Heart left ventricle (tissue), 16 donors: Measurements from ENCODE around the gene MSH3. TPM values are rescaled to one million over a fixed set of nuclear protein-coding genes. Genes with fewer than 3 reads are reported as not detected.

ENCODE experiments used
- ATAC-seq, 4 donors: fragments of 200-7000 bp; cut with Tn5 transposase; one replicate each; pipeline ENCODE4 v1.9.1; 2020 to 2022; ENCODE audit warnings: moderate library complexity in 4 of 4, mild to moderate bottlenecking in 3 of 4, moderate number of reproducible peaks in 1 of 4
- DNase-seq, 5 donors: peaks; one replicate each; pipeline ENCODE4 v3.0.0-alpha.2; 2020
- H3K27ac ChIP-seq, 12 donors: fragments of 200-600 bp; sonication (generic) in 4 of 12; one replicate each; pipeline versions ENCODE4 v1.5.0 to v1.8.0; 2016 to 2022; ENCODE audit warnings: mild to moderate bottlenecking in 2 of 12
- H3K27me3 ChIP-seq, 9 donors: fragments of 200-600 bp; sonication (generic) in 2 of 9; one replicate each; pipeline versions ENCODE4 v1.5.1 to v1.8.0; 2016 to 2022; ENCODE audit warnings: mild to moderate bottlenecking in 3 of 9
- H3K36me3 ChIP-seq, 9 donors: fragments of 200-600 bp; sonication (generic) in 2 of 9; one replicate each; pipeline versions ENCODE4 v1.5.0 to v1.8.0; 2018 to 2022; ENCODE audit warnings: mild to moderate bottlenecking in 2 of 9
- H3K4me1 ChIP-seq, 12 donors: fragments of 200-600 bp; sonication (generic) in 4 of 12; one replicate each; pipeline versions ENCODE4 v1.5.0 to v1.8.0; 2016 to 2022; ENCODE audit warnings: mild to moderate bottlenecking in 3 of 12
- H3K4me3 ChIP-seq, 12 donors: fragments of 200-600 bp; sonication (generic) in 4 of 12; one replicate each; pipeline versions ENCODE4 v1.5.0 to v1.8.0; 2017 to 2022; ENCODE audit warnings: mild to moderate bottlenecking in 9 of 12, moderate library complexity in 4 of 12
- H3K9me3 ChIP-seq, 12 donors: fragments of 200-600 bp; sonication (generic) in 4 of 12; one replicate each; pipeline versions ENCODE4 v1.5.0 to v1.8.0; 2016 to 2022; ENCODE audit warnings: mild to moderate bottlenecking in 1 of 12
- POLR2A ChIP-seq, 2 donors: fragments of 450-650 bp; IDR thresholded peaks; one replicate each; pipeline ENCODE4 v1.6.1; 2017; ENCODE audit warnings: antibody characterized with exemption in 2 of 2, mild to moderate bottlenecking in 2 of 2, moderate library complexity in 2 of 2
- WGBS, 4 donors: extraction: QIAGEN DNeasy Blood & Tissue Kit in 2 of 4; methylation state at CpG; one replicate each; pipeline versions ENCODE4 v1.1.5 to v1.1.7; 2013 to 2018; 5-methylcytosine and 5-hydroxymethylcytosine counted together
- intact Hi-C, 10 donors: fragments of 100-400 bp; cut with DNase I; formaldehyde crosslinking; loops; one replicate each; pipeline versions ENCODE4 v1.11.1 to v1.14.2; 2022
- polyA plus RNA-seq, 2 donors: library from polyadenylated mRNA; stranded (reverse); fragments of 200-250 nt; gene quantifications; one replicate each; pipeline ENCODE4 v1.2.3, GENCODE V29; 2013
- total RNA-seq, 9 donors: library from RNA; depleted of rRNA in 2 of 9; stranded (reverse); fragments of >200 nt in 2 of 9; fragmentation: NEBNext Ultra II Directional in 3 of 9; extraction: Animal tissue kit (Norgen Biotek cat#: 25700) in 3 of 9; gene quantifications; one replicate each; pipeline versions ENCODE4 v1.1.0 to v1.2.4, GENCODE V29; 2016 to 2023
- TF ChIP-seq, protein P1 (sequence below), 12 donors: fragments of 200-600 bp; sonication (generic) in 4 of 12; IDR thresholded peaks; one replicate each; pipeline versions ENCODE4 v1.5.0 to v1.8.0; 2018 to 2022; ENCODE audit warnings: antibody characterized with exemption in 12 of 12, mild to moderate bottlenecking in 5 of 12
- donor health status: ischemic (EF 13 %, LVEDD 7.1; RV severe dilation, severe dysfunction).
- donor health status: healthy with polysubstance abuse.
- donor health status: DM: no; HTN: yes; CAD: no.
- donor health status: DM: no; HTN: no; CAD: no.
- donor health status: ischemic (EF 25% LVEDD 6.9; RV normal size, moderate dysfunction).
- donor health status: ischemic (EF 25% LVEDD 5.7; RV mildly dilated, moderate dysfunction).
- donor health status: healthy.
- donor health status: DM: yes; HTN: yes; CAD: no.
- donor health status: ischemic (EF 35%, LVEDD 5.7; RV mildly dilated, moderate dysfunction).
- donor health status: nonischemic (EF 11% LVEDD 7.7; RV severe dilation, severe dysfunction).
- donor health status: DM: yes; HTN: yes; CAD: no.
- donor health status: PGD.
- donor health status: ischemic (EF 29% LVEDD 5.4; RV normal size, mild dysfunction).
- donor health status: nonischemic (EF 23%, LVEDD 6.1; RV moderate dilation, normal function).

Gene MSH3
- total and polyA plus RNA-seq, 11 donors: 2.9 to 15.8 (median 8.4) TPM

DNA sequence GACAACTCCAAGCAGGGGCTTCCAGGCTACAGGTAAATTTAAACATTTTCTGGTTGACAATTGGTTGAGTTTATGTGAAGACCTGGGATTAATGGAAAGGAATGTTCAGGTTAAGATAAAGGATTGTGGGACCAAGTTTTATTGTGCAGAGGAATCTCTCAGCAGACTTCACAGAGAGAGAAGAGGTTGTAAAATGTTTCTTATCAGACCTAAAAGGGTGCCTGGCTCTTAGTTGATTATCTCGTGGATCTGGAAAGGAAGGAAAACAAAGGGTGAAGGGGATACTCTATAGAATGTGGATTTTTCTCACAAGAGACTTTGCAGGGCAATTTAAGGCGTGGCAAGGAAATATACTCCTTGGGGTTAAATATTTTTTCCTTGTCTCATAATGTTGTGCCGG lies 209.3 kb downstream of the MSH3 start:
- intact Hi-C loops: no loop called here
- no peak overlapping the region for H3K27ac ChIP-seq
- DNase-seq (no peak), ATAC-seq (no peak)
- peaks cover 0 to 5% (median 0%) of the 10 kb centered on the region in 12 donors for H3K9me3 ChIP-seq
- H3K4me3 ChIP-seq: no peak overlapping the region
- 76 to 83% (median 80%) methylated on average over 3 of the region's 3 CpGs for WGBS, 4 donors
- TF ChIP-seq, protein P1, sequence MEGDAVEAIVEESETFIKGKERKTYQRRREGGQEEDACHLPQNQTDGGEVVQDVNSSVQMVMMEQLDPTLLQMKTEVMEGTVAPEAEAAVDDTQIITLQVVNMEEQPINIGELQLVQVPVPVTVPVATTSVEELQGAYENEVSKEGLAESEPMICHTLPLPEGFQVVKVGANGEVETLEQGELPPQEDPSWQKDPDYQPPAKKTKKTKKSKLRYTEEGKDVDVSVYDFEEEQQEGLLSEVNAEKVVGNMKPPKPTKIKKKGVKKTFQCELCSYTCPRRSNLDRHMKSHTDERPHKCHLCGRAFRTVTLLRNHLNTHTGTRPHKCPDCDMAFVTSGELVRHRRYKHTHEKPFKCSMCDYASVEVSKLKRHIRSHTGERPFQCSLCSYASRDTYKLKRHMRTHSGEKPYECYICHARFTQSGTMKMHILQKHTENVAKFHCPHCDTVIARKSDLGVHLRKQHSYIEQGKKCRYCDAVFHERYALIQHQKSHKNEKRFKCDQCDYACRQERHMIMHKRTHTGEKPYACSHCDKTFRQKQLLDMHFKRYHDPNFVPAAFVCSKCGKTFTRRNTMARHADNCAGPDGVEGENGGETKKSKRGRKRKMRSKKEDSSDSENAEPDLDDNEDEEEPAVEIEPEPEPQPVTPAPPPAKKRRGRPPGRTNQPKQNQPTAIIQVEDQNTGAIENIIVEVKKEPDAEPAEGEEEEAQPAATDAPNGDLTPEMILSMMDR (IDR thresholded peaks at IDR 0.05): no peak
- TF ChIP-seq POLR2A (IDR thresholded peaks at IDR 0.05): no peak
- peaks cover 0 to 10% (median 0%) of the 10 kb centered on the region in 12 donors for H3K4me1 ChIP-seq
- no peaks in the 10 kb centered on the region for H3K27me3 ChIP-seq
- peaks cover 0 to 22% (median 10%) of the 10 kb centered on the region in 9 donors for H3K36me3 ChIP-seq

DNA sequence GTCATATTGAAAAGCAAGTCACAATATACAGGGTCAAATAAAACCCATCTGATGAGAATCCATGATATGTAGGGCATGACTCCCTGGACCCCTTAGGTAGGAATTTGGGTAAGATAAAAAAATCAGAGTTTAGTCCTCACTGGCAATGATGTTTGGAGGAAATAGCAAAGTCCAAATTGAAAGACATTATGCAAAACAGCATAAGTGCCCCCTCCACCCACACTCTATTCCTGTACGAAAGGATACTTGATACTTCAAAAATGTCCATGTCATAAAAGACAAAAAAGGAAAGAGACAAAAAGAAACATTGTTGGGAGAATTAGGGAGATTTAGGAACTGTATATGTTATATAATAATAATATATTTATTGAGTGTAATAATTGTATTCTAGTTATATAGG lies 209.7 kb downstream of the MSH3 start:
- ATAC-seq: no peak
- H3K4me3 ChIP-seq: no peak overlapping the region
- no peak for DNase-seq
- intact Hi-C loops: no loop called here
- H3K27ac ChIP-seq: no peak overlapping the region
- 78 to 95% (median 88%) methylated on average over 1 of the region's 1 CpG for WGBS, 4 donors
- H3K27me3 ChIP-seq: no peaks in the 10 kb centered on the region
- H3K9me3 ChIP-seq: peaks cover 0 to 2% (median 0%) of the 10 kb centered on the region in 12 donors
- H3K36me3 ChIP-seq: peaks cover 0 to 22% (median 10%) of the 10 kb centered on the region in 9 donors
- TF ChIP-seq, protein P1 (IDR thresholded peaks at IDR 0.05): no peak
- no peak for TF ChIP-seq POLR2A (IDR thresholded peaks at IDR 0.05)
- peaks cover 0 to 10% (median 0%) of the 10 kb centered on the region in 12 donors for H3K4me1 ChIP-seq

DNA sequence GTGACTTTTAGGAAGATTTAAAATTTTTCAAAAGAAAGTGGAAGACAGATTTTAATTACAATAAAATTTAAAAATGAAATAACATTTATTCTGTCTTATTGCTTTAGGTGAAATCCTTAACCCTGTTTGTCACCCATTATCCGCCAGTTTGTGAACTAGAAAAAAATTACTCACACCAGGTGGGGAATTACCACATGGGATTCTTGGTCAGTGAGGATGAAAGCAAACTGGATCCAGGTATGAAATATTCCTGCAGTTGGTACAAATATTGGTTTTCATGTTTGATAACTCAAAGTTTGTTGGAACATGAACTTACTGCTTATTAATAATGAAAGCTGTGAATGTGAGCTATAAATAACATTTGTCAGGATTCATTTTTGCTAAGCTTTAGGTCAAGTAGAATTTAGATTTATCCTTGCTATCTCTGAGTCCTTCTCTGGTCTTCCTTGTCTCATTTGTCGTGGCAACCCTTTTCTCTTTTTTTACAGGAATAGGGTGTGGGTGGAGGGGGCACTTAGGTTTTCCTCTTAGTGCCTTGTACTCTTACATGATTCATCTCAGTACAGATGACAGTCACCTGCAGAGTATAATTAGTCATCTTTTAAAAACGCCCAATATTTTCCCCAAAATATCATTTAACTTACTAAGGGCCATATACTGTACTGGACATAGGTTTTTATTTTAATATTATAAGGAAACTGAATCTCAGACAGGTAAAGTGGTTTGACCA lies 210.4 kb downstream of the MSH3 start:
- TF ChIP-seq POLR2A (IDR thresholded peaks at IDR 0.05): no peak
- TF ChIP-seq, protein P1 (IDR thresholded peaks at IDR 0.05): no peak
- Histone ChIP-seq H3K4me3 (no peak overlapping the region), H3K27me3 (no peaks in the 10 kb centered on the region), H3K27ac (no peak overlapping the region), H3K36me3 (peaks cover 0 to 22% (median 10%) of the 10 kb centered on the region in 9 donors), H3K4me1 (peaks cover 0 to 10% (median 0%) of the 10 kb centered on the region in 12 donors), H3K9me3 (no peaks in the 10 kb centered on the region)
- ATAC-seq (no peak), DNase-seq (no peak)
- WGBS, 4 donors: 92 to 96% (median 94%) methylated on average over 3 of the region's 3 CpGs
- intact Hi-C loops: no loop called here

DNA sequence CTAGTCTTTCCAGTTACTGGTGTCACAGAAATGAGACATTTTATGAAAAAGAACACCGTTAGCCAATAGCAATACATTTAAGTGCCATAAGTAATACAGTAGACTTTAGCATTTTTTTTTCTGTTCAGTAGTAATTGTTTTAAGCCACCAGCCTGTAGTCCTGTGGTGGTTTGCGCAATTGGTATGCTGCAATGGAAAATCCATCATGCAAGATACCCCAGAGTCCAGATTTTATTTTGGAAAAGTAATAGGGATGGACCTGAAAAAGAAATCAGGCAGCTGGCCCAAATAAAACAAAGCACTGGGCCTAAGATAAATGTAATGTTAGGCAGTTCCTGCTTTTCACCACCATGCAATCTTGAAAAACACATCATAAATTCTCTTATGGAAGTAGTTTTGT lies 211.1 kb downstream of the MSH3 start:
- Histone ChIP-seq H3K4me1 (peaks cover 0 to 10% (median 0%) of the 10 kb centered on the region in 12 donors), H3K36me3 (peaks cover 0 to 22% (median 10%) of the 10 kb centered on the region in 9 donors), H3K9me3 (no peaks in the 10 kb centered on the region), H3K4me3 (no peak overlapping the region), H3K27ac (no peak overlapping the region), H3K27me3 (no peaks in the 10 kb centered on the region)
- ATAC-seq (no peak), DNase-seq (no peak)
- TF ChIP-seq POLR2A (IDR thresholded peaks at IDR 0.05): no peak
- TF ChIP-seq, protein P1 (IDR thresholded peaks at IDR 0.05): no peak
- 94 to 97% (median 96%) methylated on average over 2 of the region's 2 CpGs for WGBS, 4 donors
- intact Hi-C loops: no loop called here
